GM12891 (cell line): Measurements from ENCODE around the gene LRRC75A.

Source experiments
- DNase-seq: peaks from one replicate; pipeline ENCODE4 v3.0.0; 2011; ENCODE audit warnings: low spot score; ENCODE audit not compliant: insufficient read length
- FAIRE-seq: peaks from 2 replicates; lab custom pipeline; 2011; peaks lifted over from hg19 to GRCh38; lab: Jason Lieb, UNC
- PAX5 ChIP-seq: IDR thresholded peaks from 2 replicates; pipeline ENCODE4 v1.6.1; 2011; ENCODE audit warnings: low read length, moderate library complexity, mild to moderate bottlenecking; ENCODE audit not compliant: insufficient read depth, severe bottlenecking
- POLR2A ChIP-seq: IDR thresholded peaks from 2 replicates; pipeline ENCODE4 v1.6.1; 2011; ENCODE audit warnings: low read depth, low read length, control low read depth
- POLR2AphosphoS5 ChIP-seq: IDR thresholded peaks from 2 replicates; pipeline ENCODE4 v1.6.1; 2011; ENCODE audit warnings: low read depth, low read length, control low read depth
- POU2F2 ChIP-seq: IDR thresholded peaks from 2 replicates; pipeline ENCODE4 v1.6.1; 2011; ENCODE audit warnings: low read depth, mild to moderate bottlenecking, control low read depth, low read length, moderate library complexity
- SPI1 ChIP-seq: IDR thresholded peaks from 2 replicates; pipeline ENCODE4 v1.6.1; 2011; ENCODE audit warnings: low read depth, low read length, control low read depth
- TAF1 ChIP-seq: IDR thresholded peaks from 2 replicates; pipeline ENCODE4 v1.6.1; 2011; ENCODE audit warnings: low read depth, low read length, control low read depth

The LRRC75A gene

GRCh38 chr17:16515933-16516332, 23.9 kb upstream of the LRRC75A start:
- FAIRE-seq: no peak
- TF ChIP-seq POLR2AphosphoS5 (no peak), SPI1 (no peak), POU2F2 (no peak), TAF1 (no peak), POLR2A (no peak), PAX5 (no peak)

DNA sequence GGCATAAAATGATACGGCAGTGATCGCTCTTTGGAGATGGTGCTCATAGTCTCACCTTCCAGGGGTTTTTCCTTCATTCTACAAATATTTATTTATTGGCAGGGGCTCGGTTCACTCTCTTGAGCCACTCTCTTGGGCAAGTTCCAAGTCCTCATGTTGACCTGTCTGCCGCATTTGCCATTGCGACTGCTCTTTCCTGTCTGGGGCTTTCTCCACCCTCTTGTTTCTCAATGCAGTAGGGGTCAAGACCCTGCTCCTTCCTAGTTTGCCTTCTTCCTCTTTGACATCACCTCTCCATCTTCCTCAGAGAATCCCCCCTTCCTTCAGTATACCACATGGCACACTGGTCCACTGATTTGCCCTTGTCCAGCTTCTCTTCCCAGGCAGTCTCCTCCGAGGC, 21.9 kb upstream of the LRRC75A start:
- TF ChIP-seq SPI1 (no peak), POU2F2 (no peak), PAX5 (no peak), POLR2AphosphoS5 (no peak), TAF1 (no peak), POLR2A (no peak)
- DNase-seq: no peak
- no peak for FAIRE-seq

More at GRCh38 chr17:16515933-16516332, 23.9 kb upstream of the LRRC75A start:
- DNase-seq: no peak

DNA sequence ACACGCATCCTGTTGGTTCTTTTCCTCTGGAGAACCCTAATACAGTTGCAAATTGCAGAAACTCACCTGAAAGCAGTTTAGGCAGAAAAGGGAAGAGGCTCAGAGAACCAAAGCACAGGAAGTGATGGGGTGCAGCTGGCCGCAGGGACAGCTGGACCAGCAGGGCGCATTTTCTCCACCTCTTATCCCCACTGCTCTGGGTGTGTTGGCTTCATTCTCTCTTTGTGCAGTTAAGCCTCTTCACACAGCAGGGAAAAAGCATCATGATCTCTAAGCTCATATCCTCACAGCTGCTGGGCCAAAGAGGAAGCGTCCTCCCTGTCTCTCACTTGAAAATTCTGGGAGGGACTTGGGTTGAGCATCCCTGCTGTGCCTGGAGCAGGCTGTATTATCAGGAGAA, 20.0 kb upstream of the LRRC75A start:
- no peak for TF ChIP-seq POLR2AphosphoS5
- TF ChIP-seq SPI1: peak; percentile 42; the same call in 1 of the 2 replicates
- FAIRE-seq: no peak
- no peak for DNase-seq

DNA sequence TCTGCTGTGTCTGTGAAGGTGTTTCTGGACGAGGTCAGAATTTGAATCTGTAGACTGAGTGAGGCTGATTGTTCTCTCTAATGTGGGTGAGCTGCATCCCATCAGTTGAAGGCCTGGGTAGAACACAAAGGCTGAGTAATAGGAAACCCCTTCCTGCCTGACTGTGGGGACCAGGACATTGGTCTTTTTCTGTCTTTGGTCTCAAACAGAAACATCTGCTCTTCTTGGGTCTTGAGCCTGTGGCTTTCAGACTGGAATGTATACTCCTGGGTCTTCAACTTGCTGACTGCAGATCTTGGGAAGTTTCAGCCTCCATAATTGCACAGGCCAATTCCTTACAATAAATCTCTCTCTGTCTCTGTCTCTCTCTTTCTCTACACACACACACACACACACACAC, 19.6 kb upstream of the LRRC75A start:
- DNase-seq (no peak), FAIRE-seq (no peak)
- TF ChIP-seq POLR2AphosphoS5 (no peak), TAF1 (no peak), POU2F2 (no peak), SPI1 (no peak)

GRCh38 chr17:16507918-16508533, 16.0 kb upstream of the LRRC75A start:
- DNase-seq (no peak), FAIRE-seq (no peak)
- no peak for TF ChIP-seq POLR2AphosphoS5
- no peak for TF ChIP-seq POLR2A
- TF ChIP-seq POU2F2: no peak
- no peak for TF ChIP-seq TAF1
- TF ChIP-seq SPI1: no peak
- no peak for TF ChIP-seq PAX5

- FAIRE-seq: no peak
These were observed 14.2 kb upstream of the LRRC75A start for GRCh38 chr17:16506188-16506587.

GRCh38 chr17:16504984-16505383, 13.0 kb upstream of the LRRC75A start:
- DNase-seq (no peak), FAIRE-seq (no peak)
- TF ChIP-seq PAX5 (no peak), TAF1 (no peak), POLR2AphosphoS5 (no peak), POU2F2 (no peak), POLR2A (no peak), SPI1 (no peak)

More at GRCh38 chr17:16506188-16506587, 14.2 kb upstream of the LRRC75A start:
- no peak for DNase-seq
- no peak for TF ChIP-seq POLR2A
- no peak for TF ChIP-seq POU2F2
- TF ChIP-seq SPI1: no peak
- no peak for TF ChIP-seq PAX5
- TF ChIP-seq POLR2AphosphoS5: no peak
- no peak for TF ChIP-seq TAF1

DNA sequence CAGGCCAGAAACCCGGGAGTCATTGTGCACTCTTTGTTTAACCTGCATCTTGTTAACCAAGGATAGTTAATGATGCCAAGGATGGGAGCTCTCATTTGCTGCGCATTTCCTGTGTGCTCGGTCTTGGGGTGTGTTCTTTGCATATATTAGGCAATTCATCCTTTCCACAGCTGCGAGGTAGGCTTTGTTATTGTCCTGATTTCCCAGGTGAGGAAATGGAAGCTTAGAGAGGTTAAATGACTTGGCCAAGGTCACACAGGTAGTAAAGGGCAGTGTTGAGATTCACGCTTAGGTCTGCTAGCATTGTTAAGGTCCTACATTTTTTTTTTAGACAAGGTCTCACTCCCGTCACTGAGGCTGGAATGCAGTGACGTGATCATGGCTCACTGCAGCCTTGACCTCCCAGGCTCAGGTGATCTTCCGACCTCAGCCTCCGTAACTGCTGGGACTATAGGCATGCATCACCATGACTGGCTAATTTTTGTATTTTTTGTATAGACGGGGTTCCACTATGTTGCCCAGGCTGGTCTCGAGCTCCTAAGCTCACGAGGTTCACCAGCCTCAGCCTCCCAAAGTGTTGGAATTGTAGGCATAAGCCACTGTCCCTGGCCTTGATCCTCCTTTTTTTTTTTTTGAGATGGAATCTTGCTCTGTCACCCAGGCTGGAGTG, 5.0 kb upstream of the LRRC75A start:
- DNase-seq (no peak), FAIRE-seq (no peak)
- TF ChIP-seq POLR2A: no peak
- TF ChIP-seq SPI1: no peak
- no peak for TF ChIP-seq POLR2AphosphoS5
- no peak for TF ChIP-seq PAX5
- no peak for TF ChIP-seq TAF1
- no peak for TF ChIP-seq POU2F2

- TF ChIP-seq POU2F2 (no peak), POLR2A (no peak), PAX5 (no peak), SPI1 (no peak), TAF1 (no peak), POLR2AphosphoS5 (no peak)
- DNase-seq: no peak
- FAIRE-seq: no peak
These were observed 4.2 kb upstream of the LRRC75A start for GRCh38 chr17:16495980-16496819.
